Right renal pelvis (tissue), 4 donors: ENCODE results near the gene PTPRD. TPM values are rescaled to one million over a fixed set of nuclear protein-coding genes. Genes with fewer than 3 reads are reported as not detected.
"Not testable (repeated sequence)": the region's sequence is repeated elsewhere in the genome, so short reads cannot be mapped to it uniquely, and the experiment has no call there.

Experiments used
- DNase-seq, 4 donors: peaks; one replicate each; pipeline ENCODE4 v3.0.0-alpha.2; 2013; ENCODE audit warnings: low read depth in 4 of 4, low spot score in 3 of 4, missing footprints in 1 of 4
- polyA plus RNA-seq, 4 donors: library from polyadenylated mRNA; unstranded; fragments of 120-200 nt; gene quantifications; one replicate each; pipeline ENCODE4 v1.2.1, GENCODE V29; 2013; ENCODE audit not compliant: insufficient read length in 4 of 4

Gene PTPRD
- polyA plus RNA-seq, 4 donors: 105 to 119 (median 108) TPM

DNA sequence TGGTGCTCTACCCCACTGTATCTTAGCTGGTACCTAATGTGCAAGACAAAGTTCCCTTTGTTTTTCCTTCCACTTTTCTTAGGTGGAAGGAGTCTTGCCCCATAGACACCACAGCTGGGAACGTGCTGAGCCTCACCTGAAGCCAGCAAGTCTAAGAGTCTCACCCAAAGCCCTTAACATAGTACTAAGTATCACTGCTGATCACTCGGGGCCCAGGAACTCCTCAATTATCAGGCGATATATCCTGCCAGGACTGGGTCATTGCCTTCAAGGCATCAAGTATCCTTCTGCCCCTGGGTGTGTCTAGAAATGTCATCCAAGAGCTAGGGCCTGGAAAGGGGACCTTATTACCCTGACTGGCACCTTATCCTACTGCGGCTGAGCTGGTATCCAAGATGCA lies 123.9 kb downstream of the PTPRD start:
- no peak for DNase-seq

DNA sequence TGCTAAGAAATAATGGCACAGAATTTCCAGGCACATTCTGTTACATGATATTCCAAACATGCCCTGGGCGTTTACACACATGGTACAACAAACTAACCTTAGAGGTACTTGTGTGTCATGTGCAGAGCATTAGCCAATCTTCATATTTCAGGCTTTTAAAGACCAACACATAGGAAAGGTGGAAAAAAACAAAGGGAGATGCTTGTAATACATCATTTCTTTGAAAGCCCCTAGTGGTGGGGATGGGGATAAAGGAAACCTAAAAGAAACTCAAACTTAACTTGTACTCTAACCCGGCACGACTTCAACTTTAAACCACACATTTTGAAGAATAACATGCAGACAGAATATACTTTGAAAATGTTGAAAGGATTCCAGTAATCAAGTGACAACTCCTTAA lies 133.6 kb downstream of the PTPRD start:
- DNase-seq: no peak

DNA sequence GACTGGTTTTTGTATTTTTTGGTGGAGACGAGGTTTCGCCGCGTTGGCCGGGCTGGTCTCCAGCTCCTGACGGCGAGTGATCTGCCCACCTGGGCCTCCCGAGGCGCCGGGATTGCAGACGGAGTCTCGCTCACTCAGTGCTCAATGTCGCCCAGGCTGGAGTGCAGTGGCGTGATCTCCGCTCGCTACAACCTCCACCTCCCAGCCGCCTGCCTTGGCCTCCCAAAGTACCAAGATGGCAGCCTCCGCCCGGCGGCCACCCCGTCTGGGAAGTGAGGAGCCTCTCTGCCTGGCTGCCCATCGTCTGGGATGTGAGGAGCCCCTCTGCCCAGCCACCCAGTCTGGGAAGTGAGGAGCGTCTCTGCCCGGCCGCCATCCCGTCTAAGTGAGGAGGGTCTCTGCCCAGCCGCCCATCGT lies 163.6 kb downstream of the PTPRD start:
- DNase-seq: not testable (repeated sequence)

DNA sequence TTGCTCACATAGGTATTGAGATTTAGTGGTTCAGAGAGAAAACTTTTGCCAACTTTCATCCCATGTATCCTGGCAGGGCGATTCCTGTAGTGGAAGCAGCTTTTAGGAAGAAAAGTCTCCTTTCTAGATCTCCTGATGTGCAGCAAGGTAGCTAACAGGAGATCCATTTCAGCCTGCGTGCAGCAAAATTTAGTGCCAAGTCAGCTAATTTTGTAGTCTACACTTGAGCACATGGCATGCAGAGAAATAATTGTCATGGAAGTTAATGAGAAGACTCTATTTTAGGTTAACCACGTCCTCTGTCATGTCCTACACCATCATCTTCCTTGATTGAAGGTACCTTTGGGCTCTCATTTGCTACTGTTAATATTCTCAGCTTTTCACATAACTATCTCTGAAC lies 165.8 kb downstream of the PTPRD start:
- DNase-seq: no peak

DNA sequence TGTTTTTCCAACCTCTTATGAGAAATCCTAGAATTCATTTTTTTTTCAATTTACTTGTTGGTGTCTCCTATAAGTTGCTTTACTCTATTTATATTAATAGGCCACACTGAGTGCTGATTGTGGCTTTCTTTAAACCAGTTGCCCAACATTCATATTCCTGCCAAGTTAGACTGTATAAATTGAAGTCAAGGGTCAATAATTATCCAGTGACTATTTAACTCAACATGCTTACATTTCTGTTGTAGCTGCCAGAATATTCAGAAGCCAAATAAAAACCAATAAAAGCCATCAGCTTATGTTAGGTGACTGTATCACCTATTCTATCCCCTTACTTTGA lies 169.0 kb downstream of the PTPRD start:
- no peak for DNase-seq

DNA sequence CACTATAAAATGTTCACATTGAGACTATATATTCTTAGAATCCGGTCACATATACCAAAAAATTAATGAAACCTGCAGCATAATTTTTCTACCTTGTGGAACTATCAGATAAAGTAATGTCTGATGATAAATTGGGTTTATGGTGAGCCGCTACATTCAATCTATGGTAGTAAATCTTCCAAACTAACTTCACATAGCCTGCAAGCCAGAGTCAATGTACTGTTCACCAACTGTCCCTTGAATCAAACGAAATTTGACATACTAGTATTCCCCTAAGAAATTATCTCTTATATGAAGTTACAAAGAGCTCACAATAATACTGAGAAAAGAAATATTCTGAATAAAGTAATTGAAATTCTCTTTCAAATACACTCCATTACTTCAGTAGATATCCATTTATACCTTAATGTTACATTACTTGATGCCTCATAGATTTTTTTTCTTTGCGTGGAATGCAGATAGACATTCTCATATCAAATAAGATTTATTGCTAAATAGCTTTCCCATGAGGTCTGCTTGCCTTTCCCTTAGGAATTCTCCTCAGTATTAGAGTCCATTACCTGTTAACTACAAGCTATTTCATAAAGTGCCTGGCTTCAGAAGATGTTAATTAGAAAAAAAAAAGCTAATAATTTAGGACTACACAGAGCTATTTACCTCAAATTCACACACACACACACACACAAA lies 169.5 kb downstream of the PTPRD start:
- DNase-seq: no peak

DNA sequence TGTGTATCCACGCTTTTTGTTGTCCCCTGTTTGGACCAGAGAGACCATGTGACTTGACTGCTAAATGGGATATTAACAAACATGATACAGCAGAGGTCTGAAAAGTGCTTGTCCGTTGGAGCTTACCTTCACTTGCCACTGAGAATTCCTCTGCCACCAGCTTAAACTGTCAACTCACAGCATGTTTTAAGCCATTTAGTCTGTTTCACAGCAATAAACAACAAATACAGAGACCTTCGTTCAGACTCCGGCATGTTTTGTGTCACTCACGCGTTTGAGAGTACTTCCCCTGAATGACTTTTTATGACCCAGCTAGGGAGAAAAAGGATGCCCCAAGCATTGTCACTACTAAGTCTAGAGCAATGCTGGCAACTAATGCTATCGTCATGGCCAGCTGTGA lies 173.8 kb downstream of the PTPRD start:
- no peak for DNase-seq

DNA sequence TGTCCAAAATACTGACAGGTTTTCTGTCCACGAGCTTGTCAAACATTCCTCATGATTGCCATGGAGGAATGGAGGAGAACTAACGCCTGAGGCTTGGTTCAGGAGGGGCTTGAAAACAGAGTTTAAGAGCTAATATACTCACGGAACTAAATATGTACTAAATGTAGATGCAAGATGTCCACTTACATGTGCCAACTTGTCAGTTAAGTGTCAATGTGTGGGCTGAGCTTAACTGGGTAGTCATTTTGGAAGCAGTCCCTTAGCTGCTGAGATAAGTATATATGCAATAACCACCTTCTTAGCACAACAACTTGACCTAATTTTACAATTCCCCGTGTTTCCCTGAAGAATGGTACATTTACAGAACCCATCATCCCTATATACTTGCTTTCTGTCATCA lies 176.0 kb downstream of the PTPRD start:
- DNase-seq: no peak

DNA sequence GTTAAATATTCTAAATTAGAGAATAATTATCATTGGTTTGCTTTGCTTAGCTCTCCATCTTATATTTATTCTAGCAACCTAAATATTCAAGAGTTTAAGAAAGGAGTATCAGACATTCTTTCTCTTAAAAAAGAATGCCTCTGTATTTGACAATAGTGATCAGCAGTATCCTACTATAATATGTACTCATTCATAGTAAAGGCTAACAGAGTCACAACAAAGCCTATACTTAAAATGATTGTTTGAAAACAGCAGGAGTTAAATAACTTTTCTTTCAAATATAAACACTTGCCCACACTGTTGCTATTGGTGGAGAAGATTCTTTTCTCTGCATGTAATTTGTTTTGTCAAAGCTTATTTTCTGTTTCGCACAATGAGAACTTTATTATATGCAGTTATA lies 178.4 kb downstream of the PTPRD start:
- DNase-seq: no peak

DNA sequence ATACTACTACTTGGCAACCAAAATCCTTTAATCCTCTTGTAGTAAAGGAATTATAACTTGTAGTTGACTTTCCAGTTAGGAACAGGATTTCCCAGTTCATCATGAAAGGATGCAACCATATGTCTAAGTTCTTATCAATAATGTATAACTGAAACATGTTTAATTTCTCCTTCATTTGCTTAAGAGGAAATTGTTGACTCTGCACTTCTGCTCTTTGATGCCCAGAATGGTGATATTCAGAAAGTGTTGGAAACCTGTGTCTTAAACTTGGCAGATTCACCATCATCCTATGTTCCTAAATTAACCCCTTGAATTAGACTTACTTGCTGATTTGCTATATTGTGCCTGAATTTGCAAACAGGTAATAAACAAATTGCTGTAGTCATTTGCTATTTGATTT lies 201.5 kb downstream of the PTPRD start:
- DNase-seq: no peak

DNA sequence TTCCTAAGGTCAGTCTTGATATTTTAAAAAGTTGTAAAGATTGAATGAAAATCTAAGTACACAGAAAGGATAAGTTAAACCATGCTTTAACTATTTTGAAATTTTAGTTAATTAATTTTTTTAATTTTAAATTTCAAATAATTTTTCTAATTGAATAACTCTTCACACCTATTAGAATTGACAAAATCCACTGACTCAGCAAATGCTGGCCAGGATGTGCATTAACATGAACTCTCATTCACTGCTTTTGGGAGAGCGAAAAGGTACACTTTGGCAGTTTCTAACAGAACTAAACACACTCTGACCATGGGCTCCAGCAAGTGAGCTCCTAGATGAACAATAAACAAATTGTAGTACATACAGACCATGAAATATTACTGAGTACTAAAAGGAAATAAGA lies 209.5 kb downstream of the PTPRD start:
- DNase-seq: no peak

DNA sequence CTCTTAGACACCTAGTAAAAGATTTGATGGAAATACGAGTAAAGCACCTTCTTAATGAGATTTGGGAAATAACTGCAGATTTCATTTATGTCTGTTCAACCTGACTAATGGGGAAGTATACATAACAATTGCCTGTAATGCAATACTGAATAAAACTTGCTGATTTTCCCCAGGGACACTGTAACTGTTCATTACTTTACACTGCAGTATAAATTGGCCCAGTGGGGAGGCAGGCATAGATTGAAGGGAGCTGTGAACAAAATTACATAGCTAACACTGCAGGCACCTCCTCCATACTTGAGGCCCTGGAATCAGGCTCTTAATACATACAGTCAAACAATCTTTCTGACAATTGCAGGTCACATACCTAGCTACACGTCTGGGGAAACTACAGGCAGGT lies 216.2 kb downstream of the PTPRD start:
- DNase-seq: no peak

DNA sequence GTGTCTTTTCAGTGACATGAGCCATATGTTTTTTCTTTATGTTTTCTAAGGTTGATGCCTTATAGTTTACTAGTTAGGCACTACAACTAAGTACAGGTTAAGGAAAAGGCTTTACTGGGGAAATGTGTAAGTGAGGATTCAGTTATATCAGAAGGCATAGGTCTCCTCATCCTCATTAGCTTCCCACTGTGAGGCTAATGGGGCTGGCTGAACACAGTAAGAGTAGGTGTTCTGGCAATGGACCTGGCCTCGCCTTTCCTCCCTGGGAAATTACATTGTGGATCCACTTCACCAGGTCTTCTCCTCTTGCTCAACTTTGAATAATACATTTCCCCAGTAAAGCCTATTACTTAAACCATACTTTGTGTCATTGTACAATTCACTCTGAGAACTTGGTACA lies 225.5 kb downstream of the PTPRD start:
- DNase-seq: no peak

DNA sequence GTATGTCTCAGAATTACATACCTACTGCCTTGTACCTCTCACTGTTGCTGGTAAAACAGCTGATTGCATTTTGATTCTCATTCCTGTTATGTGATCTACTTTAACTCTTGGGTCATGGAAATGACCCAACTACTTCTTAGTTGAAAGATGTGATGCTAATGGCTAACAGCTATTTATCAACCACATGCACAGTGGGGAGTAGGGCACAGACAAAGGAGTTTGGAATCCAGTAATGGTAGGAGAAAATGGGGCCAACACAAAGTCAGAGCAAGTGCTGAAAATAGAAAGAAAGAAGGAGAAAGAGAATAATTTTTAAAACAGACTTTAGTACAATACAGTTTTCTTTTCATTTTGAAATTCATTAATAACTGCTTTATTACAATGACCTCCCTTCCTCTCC lies 241.0 kb downstream of the PTPRD start:
- DNase-seq: no peak

DNA sequence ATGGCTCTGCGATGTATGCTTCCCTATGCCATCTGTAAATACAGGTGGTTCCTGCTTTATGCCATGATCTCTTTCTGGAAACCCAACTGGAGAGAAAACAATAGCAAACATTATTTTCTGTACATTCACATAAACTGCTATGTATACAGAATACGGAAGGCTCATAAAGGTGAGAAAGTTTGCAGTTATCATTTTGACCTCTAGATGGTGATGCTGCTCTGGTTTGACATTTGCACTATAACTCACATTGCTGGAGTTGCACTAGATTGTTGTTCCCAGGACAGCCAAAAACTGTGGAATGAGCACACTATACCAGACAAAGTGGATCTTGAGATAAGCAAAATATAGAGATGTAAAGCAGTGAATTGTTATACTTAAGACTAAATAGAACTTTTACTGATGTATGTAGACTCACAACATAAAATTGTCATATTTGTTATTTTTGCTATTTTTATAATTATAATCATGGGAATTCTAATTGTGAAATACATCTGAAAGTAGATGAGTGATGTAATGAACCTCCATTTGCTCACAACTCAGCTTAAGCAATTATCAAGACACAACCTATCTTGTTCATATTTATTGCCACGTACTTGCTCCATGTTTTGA lies 246.5 kb downstream of the PTPRD start:
- peak; percentile 19 to 31 (median 28) for DNase-seq

DNA sequence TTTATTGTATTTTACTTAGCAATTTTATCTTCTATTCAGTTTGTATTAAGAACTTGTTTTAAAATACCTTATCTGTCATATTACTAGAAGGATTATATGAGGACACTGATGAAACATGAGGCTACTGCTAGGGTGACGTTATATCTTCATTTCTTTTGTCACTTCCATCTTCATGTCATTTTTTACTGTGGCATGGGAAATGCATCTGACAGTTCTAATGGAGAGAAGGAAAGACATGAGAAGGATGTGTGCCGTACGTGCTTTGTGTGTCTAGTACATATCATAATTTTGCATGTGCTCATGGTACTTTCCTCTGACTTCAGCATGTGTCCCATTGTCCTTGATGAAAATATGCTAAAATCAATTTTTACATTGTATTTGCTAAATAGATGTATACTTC lies 258.2 kb downstream of the PTPRD start:
- DNase-seq: no peak

DNA sequence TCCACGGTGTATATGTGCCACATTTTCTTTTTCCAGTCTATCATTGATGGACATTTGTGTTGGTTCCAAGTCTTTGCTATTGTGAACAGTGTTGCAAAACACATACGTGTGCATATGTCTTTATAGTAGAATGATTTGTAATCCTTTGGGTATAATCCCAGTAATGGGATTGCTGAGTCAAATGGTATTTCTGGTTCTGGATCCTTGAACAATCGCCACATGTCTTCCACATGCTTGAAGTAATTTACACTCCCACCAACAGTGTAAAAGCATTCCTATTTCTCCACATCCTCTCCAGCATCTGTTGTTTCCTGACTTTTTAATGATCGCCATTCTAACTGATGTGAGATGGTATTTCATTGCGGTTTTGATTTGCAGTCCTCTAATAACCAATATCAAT lies 267.2 kb downstream of the PTPRD start:
- not testable (repeated sequence) for DNase-seq

DNA sequence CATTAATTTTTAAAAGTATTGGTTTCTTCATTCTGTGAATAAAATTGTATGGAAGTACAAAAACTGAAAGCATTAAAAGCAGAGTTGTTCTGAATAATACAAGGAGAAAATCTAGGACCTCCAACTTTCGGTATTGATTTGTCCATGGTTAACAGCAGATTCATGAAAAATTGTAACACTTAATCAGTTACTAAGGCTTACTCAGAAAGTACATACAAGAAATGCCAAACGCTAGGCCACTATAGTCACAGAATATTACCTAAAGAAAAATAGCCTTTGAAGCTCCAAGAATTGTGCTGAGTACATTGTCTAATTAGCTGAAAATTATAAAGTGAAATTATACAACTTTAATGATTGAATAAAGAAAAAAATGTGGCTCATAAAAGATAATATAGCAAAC lies 271.7 kb downstream of the PTPRD start:
- DNase-seq: no peak

DNA sequence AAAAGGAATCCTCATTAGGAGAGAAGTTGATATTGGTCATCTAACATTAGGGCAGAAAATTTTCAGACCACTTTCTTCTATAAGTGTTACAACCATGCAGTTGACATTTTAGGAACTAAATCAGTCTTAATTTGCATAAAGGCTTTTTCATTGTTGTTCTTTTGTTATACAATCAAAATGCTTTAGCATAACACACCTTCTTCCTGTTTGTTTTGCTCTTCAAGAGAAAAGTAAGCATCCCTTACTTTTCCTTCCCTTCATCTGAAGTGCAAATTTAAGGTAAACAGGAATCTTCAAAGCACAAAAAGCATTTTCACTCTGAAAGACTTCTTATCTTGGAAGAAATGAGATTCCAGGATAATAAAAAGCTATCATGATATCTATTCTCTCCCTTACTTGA lies 273.6 kb downstream of the PTPRD start:
- no peak for DNase-seq

DNA sequence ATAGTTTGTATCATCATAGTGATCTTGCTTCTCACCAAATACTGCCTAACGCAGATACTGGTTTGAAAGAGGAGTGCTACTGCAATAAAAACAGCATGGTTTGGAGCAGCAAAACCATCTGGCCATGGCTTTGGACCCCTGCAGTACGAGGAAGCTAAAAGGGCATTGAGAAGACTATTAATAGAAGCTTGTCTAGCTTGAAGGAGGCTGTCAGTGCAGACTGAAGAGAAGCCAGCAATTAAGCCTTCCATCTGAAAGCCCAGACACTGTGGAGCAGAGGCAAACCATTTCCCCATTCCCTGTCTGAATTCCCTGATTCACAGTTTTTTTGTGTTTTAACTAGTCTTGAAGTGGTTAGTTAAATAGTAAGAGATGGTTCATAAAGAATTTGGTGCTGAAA lies 281.6 kb downstream of the PTPRD start:
- no peak for DNase-seq

DNA sequence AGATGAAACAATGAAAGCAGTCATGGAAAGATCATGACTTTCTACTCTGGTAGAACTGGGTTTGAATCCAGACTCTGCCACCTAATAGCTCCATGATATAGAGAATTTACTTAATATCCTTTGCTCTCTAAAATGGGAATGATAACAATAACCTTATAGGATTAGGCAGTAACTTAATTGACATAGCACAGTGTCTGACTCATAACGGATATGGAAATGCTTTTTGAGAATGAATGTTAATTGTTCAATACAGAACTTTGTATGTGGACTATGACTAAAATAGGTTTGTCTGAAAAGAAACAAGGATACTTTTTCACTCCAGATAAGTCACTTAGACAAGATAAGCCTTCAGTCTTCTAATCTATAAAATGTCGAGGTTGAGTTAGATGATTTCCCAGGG lies 330.7 kb downstream of the PTPRD start:
- no peak for DNase-seq

DNA sequence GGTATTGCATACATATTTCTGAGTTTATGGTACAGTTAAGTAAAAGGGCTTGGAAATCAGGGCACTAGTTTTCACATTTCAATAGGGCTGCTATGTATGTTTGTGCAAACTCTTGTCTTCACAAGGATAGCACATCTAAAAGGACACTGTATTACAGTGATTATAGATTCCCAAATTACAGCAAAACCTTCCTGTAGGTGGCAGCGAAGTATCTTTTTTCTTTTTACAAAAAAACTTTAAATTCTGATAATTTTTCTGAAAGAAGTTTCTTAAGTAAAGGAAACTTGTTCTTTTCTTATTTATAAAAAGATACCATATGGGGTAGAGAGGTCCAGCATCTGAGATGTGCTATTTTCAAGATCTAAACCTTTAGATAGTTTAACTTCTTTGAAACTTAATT lies 337.8 kb downstream of the PTPRD start:
- no peak for DNase-seq

DNA sequence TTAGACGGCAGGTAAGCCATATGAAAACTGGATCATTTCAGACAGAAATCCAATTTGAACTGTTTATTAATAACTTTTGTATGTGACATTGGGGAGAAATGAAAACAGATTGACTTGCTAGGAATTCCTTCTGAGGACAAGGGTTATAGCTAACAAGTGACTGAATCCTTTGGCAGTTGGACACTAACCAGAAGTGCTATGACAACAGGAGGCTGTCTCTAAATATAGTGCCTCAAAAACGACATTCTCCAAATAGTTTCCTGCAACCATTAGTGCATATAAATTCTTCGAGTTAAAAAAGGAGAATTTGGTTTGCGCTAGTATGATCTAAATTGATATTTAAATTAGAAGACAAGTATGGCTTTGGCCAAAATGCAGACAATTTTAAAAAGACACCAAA lies 338.6 kb downstream of the PTPRD start:
- DNase-seq: no peak
